Ureter (tissue), 1 donor: Measurements from ENCODE around the gene MAGEA6. TPM values are rescaled to one million over a fixed set of nuclear protein-coding genes. Genes with fewer than 3 reads are reported as not detected.
"Not testable (repeated sequence)": the region's sequence is repeated elsewhere in the genome, so short reads cannot be mapped to it uniquely, and the experiment has no call there.

Source experiments
- DNase-seq: peaks from one replicate; pipeline ENCODE4 v3.0.0-alpha.2; 2020; ENCODE audit warnings: low spot score
- total RNA-seq: library from RNA; stranded (reverse); gene quantifications from one replicate; pipeline ENCODE4 v1.2.4, GENCODE V29; 2023
- donor health status: DM: yes; HTN: yes; CAD: no.

The MAGEA6 gene
- not detected for total RNA-seq

- not testable (repeated sequence) for DNase-seq
Measured at GRCh38 chrX:152769549-152770289, at the start of gene MAGEA6. Gene MAGEA6, minus strand, starts transcription at chrX:152769689. Its CDS starts 2,039 bp downstream, at chrX:152767650.

GRCh38 chrX:152819266-152819665 lies 49.8 kb upstream of the MAGEA6 start:
- DNase-seq = no peak

DNA sequence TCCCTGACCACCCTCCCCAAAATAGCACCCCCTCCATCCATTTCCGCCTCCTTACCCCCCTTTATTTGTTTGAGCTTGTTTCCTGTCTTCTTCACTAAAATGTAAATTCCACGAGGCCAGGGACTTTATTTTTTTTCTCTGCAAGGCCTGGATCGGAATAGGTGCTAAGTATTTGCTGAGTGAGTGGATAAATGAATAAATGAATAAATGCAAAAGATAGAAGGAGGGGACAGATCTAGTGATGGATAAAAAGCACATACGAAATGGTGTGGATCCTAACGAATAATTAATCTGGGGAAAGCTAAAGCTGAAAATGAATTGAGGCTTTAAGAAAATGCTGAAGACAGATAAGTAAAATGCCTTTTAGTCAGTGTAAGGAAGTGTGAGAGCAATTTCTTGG lies 48.9 kb upstream of the MAGEA6 start:
- no peak for DNase-seq

DNA sequence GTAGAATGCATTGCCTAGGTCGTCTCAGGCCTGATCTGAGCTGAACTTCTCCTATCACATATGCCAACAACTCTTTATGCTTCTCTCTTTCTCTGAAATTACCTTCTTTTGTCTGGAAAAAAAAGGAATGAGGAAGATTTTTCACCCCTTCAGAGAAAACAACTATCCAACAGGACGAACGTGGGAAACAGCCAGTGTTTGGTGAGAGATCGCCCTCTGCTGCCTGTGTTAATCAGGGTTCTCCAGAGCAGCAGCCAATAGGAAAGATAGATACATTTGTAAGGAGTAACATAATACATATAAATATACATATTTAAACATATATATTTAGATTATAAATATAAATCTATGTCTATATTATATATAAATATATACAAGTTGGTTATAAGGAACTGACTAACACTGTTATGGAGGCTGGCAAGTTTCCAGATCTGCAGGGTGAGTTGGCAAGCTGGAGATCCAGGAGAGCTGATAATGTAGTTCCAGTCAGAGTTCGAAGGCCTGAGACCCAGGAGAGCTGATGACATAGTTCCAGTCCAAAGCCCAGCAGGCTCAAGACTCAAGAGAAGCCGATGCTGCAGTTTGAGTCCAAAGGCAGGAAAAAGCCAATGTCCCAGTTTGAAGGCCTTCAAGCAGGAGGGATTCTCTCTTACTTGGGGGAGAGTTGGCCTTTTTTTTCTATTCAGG lies 47.7 kb upstream of the MAGEA6 start:
- no peak for DNase-seq

- DNase-seq = no peak
Measured at GRCh38 chrX:152814048-152814447, 44.6 kb upstream of the MAGEA6 start.

- DNase-seq = no peak
Measured at GRCh38 chrX:152813206-152813605, 43.7 kb upstream of the MAGEA6 start.

GRCh38 chrX:152810403-152810802 lies 40.9 kb upstream of the MAGEA6 start:
- no peak for DNase-seq

- DNase-seq = no peak
Measured at GRCh38 chrX:152806035-152806434, 36.5 kb upstream of the MAGEA6 start.

GRCh38 chrX:152798945-152799344 lies 29.5 kb upstream of the MAGEA6 start:
- DNase-seq = no peak

- DNase-seq = not testable (repeated sequence)
Measured at GRCh38 chrX:152787062-152787461, 17.6 kb upstream of the MAGEA6 start.

DNA sequence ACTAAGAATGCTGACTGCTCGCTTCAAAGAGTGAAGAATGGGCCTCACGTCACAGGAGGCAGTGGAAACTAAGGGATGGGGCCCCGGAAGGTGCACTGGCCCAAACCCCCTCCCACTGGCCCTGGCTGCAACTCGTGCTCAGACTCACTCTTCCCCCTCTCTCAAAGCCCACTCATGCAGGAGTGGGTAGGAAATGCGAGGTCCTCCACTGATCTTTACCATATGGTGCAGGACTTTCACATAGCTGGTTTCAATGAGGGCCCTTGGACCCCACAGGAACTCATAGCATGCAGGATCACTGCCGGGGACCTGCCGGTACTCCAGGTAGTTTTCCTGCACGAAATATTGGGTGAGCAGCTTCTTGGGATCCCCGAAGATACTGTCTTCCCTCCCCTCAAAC lies 2.9 kb downstream of the MAGEA6 start:
- not testable (repeated sequence) for DNase-seq

DNA sequence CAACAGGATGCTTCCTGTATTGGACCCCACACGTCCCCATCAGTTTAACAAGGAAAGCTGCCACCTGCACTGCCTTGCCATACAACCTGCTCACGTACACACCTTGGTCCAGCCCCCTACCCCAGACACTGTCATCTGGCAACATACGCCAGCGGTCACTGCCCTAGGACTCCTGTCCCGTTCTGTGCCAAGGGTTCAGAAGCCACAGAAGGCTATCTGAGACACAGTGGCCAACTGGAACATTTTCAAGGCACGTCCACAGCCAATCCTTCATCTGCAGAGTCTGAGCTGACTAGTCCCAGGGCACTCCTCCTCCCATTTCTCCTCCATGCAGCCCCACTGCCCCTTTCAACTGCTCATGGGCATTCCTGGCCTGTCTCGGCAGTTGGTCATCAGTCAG lies 7.9 kb downstream of the MAGEA6 start:
- DNase-seq = not testable (repeated sequence)

GRCh38 chrX:152759544-152759943 lies 9.9 kb downstream of the MAGEA6 start:
- DNase-seq = not testable (repeated sequence)

- DNase-seq = not testable (repeated sequence)
Measured at GRCh38 chrX:152758918-152759317, 10.6 kb downstream of the MAGEA6 start, which contains the start of gene CSAG3. Gene CSAG3, plus strand, starts transcription at chrX:152759218.

DNA sequence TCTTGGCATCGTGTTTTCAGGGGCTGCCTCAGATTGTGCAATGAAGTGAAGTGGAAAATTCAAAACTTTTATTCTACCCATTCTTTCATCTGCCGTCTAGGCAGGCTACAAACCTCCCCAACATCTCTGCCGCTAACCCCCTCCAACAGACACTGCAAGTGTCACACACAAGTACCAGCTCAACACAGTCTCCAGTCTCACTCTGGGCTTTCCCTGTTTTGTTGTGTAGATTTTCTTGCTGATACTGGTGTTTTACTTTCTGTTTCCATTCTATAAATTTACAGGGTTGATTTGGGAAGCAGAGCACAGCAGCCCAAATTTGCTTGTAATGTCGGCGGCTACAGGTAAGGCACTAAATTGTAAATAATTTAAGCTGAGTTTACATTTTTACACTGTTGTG lies 14.6 kb downstream of the MAGEA6 start:
- not testable (repeated sequence) for DNase-seq

DNA sequence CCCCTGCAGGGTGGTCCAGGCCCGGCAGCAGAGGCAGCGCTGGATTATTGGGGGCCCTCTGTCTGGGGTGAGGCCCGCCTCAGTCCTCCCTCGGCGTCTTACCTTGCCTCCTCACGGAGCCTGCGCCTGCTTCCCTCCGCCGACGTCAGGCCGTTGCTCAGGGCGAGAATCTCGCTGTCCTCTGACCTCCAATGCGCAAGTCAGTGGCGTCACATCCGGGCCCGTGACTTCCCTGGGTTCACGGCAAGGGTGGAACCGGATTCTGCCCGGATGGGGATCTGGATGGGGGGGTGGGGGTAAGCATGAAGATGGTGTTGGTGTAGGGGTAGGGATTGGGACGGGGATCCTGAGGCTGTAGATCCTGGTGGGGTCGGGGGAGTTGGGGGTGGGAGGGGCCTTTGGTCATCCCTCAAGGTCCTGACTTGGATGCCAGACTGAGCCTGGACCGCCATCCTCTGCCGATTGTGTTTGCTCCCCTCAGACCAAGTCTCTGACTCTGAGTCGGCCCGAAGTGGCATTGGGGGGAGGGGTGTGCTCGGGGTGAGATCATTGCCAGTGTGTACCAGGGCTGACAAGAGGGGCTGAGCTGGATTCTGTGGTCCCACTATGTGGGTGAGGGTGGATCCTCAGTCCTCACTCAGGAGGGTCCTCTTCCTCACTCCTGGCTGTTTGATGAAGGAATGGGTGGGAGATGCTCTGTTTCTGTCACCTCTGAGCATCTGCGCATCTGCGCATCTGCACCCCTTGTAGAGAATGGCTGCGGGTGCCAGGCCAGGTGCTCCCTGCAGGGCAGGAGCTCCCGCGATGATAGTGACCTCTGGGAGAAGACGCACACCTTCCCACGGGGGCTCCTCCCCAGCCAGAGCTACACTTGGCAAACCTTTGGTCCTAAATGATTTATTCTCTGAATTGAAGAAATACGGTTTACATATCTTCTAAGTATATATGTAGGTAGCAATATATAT lies 15.5 kb downstream of the MAGEA6 start, which contains the start of gene MAGEA2:
Gene MAGEA2, minus strand, starts transcription at position 157 of the 965 bp plus-strand sequence. CDS start 2,479 bp downstream, outside the sequence.
- DNase-seq = not testable (repeated sequence)

DNA sequence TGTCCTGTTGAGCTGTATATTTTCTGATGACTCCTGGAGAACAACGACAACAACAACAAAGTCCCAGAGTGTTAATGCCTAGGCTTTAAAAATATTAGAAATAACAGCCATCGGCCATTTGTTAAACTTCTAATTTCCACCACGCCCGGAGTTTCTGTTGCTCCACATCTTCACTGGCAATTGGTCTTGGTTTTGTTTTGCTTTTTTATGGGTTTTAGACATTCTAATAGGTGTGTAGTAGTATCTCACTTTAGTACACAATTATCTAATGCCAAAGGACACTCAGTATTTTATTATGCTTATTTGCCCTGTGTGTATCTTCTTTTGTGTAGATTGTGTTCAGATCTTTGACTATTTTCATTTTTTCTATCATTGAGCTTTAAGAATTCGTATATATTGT lies 30.9 kb downstream of the MAGEA6 start:
- no peak for DNase-seq

DNA sequence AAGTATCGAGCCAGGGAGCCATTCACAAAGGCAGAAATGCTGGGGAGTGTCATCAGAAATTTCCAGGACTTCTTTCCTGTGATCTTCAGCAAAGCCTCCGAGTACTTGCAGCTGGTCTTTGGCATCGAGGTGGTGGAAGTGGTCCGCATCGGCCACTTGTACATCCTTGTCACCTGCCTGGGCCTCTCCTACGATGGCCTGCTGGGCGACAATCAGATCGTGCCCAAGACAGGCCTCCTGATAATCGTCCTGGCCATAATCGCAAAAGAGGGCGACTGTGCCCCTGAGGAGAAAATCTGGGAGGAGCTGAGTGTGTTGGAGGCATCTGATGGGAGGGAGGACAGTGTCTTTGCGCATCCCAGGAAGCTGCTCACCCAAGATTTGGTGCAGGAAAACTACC lies 33.0 kb downstream of the MAGEA6 start:
- DNase-seq = not testable (repeated sequence)

DNA sequence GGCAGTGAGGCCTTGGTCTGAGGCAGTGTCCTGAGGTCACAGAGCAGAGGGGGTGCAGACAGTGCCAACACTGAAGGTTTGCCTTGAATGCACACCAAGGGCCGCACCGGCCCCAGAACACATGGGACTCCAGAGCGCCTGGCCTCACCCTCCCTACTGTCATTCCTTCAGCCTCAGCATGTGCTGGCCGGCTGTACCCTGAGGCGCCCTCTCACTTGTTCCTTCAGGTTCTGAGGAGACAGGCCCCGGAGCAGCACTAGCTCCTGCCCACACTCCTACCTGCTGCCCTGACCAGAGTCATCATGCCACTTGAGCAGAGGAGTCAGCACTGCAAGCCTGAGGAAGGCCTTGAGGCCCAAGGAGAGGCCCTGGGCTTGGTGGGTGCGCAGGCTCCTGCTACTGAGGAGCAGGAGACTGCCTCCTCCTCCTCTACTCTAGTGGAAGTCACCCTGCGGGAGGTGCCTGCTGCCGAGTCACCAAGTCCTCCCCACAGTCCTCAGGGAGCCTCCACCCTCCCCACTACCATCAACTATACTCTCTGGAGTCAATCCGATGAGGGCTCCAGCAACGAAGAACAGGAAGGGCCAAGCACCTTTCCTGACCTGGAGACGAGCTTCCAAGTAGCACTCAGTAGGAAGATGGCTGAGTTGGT lies 33.5 kb downstream of the MAGEA6 start:
- DNase-seq = no peak

DNA sequence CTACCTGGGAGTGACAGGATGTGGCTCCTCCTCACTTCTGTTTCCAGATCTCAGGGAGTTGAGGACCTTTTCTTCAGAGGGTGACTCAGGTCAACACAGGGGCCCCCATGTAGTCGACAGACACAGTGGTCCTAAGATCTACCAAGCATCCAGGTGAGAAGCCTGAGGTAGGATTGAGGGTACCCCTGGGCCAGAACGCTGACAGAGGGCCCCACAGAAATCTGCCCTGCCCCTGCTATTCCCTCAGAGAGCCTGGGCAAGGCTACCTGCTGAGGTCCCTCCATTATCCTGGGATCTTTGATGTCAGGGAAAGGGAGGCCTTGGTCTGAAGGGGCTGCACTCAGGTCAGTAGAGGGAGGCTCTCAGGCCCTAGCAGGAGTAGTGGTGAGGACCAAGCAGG lies 34.4 kb downstream of the MAGEA6 start:
- no peak for DNase-seq

- DNase-seq = not testable (repeated sequence)
Measured at GRCh38 chrX:152734143-152734858, 35.2 kb downstream of the MAGEA6 start.
